GM23338 (cell line): ENCODE measurements around the gene OR51D1. TPM values are rescaled to one million over a fixed set of nuclear protein-coding genes. Genes with fewer than 3 reads are reported as not detected.

Experiments
- CTCF ChIP-seq, 2 experiments: fragments of 200-600 bp in 1 of 2; sonication (generic) in 1 of 2; conservative IDR thresholded peaks; 2 replicates each; pipeline versions ENCODE4 v1.5.1 to v1.6.1; 2016 to 2017; ENCODE audit warnings: antibody characterized with exemption in 2 of 2, low read depth in 2 of 2, mild to moderate bottlenecking in 2 of 2, moderate library complexity in 1 of 2
- REST ChIP-seq: IDR thresholded peaks from one replicate; pipeline ENCODE4 v1.6.1; 2018; ENCODE audit warnings: antibody characterized with exemption; ENCODE audit not compliant: unreplicated experiment
- ZNF331 ChIP-seq: fragments of 250-450 bp; sonication (Bioruptor Pico); IDR thresholded peaks from 2 replicates; pipeline ENCODE4 v1.5.0; 2020; ENCODE audit warnings: low read depth, mild to moderate bottlenecking, moderate library complexity
- ZNF462 ChIP-seq: fragments of 250-450 bp; sonication (Bioruptor Pico); IDR thresholded peaks from 2 replicates; pipeline ENCODE4 v1.5.0; 2020; ENCODE audit warnings: mild to moderate bottlenecking, moderate library complexity
- polyA plus RNA-seq: library from polyadenylated mRNA; unstranded; fragments of >200 nt; fragmentation: Nextera tagmentation; extraction: Ambion mirVana; gene quantifications from 2 replicates; pipeline ENCODE4 v1.2.1, GENCODE V29; 2016
- total RNA-seq: library from RNA; depleted of rRNA; stranded (reverse); fragments of >200 nt; shearing (Covaris generic); gene quantifications from 2 replicates; pipeline ENCODE4 v1.2.3, GENCODE V29; 2014

The OR51D1 gene
- total and polyA plus RNA-seq, 2 experiments from 2014 or later, result not detected

GRCh38 chr11:4642043-4642442 is 4.8 kb downstream of the OR51D1 start (continued):
- no peak for TF ChIP-seq ZNF462 (CRISPR knock-in tag)
- TF ChIP-seq ZNF331, result no peak
- no peak for TF ChIP-seq REST
- no peak for TF ChIP-seq CTCF (conservative IDR thresholded peaks at IDR 0.05; ENCODE audit: low read depth in 2 of 2)
